Hepatocyte (in vitro differentiated cells): ENCODE data around the gene COBL. TPM values are rescaled to one million over a fixed set of nuclear protein-coding genes. Genes with fewer than 3 reads are reported as not detected.

ENCODE experiments used
- DNase-seq: peaks from one replicate; pipeline ENCODE4 v3.0.0-alpha.2; 2016; ENCODE audit warnings: low spot score
- H2AFZ ChIP-seq: fragments of 200-600 bp; sonication (generic); 2 replicates; pipeline ENCODE4 v1.6.0; 2016; ENCODE audit warnings: antibody characterized with exemption, mild to moderate bottlenecking
- H3K27ac ChIP-seq: fragments of 200-600 bp; sonication (generic); 2 replicates; pipeline ENCODE4 v1.5.1; 2016; ENCODE audit warnings: mild to moderate bottlenecking
- H3K27me3 ChIP-seq: fragments of 200-600 bp; sonication (generic); 2 replicates; pipeline ENCODE4 v1.6.1; 2016
- H3K36me3 ChIP-seq: fragments of 200-600 bp; sonication (generic); replicated peaks from 2 replicates; pipeline ENCODE4 v1.5.1; 2016; ENCODE audit warnings: low read depth; ENCODE audit not compliant: insufficient read depth
- H3K4me1 ChIP-seq: fragments of 200-600 bp; sonication (generic); 2 replicates; pipeline ENCODE4 v1.5.1; 2016; ENCODE audit warnings: mild to moderate bottlenecking, moderate library complexity; ENCODE audit not compliant: insufficient read depth
- H3K4me2 ChIP-seq: fragments of 200-600 bp; sonication (generic); 2 replicates; pipeline ENCODE4 v1.6.0; 2016
- H3K4me3 ChIP-seq: fragments of 200-600 bp; sonication (generic); 2 replicates; pipeline ENCODE4 v1.5.1; 2016; ENCODE audit warnings: mild to moderate bottlenecking
- H3K79me2 ChIP-seq: fragments of 200-600 bp; sonication (generic); 2 replicates; pipeline ENCODE4 v1.6.0; 2017; ENCODE audit warnings: mild to moderate bottlenecking
- H3K9me2 ChIP-seq: fragments of 200-600 bp; sonication (generic); replicated peaks from 2 replicates; pipeline ENCODE4 v1.6.0; 2017; ENCODE audit warnings: mild to moderate bottlenecking; ENCODE audit not compliant: insufficient read depth
- H3K9me3 ChIP-seq: fragments of 200-600 bp; sonication (generic); 2 replicates; pipeline ENCODE4 v1.5.1; 2016; ENCODE audit warnings: low read depth, mild to moderate bottlenecking
- H4K20me1 ChIP-seq: fragments of 200-600 bp; sonication (generic); 2 replicates; pipeline ENCODE4 v1.6.0; 2016; ENCODE audit warnings: mild to moderate bottlenecking; ENCODE audit not compliant: insufficient read depth, poor library complexity, severe bottlenecking
- EZH2 ChIP-seq: fragments of 200-600 bp; sonication (generic); IDR thresholded peaks from 2 replicates; pipeline ENCODE4 v1.6.1; 2016; ENCODE audit warnings: antibody characterized with exemption, mild to moderate bottlenecking, borderline replicate concordance
- EZH2phosphoT487 ChIP-seq: fragments of 200-600 bp; sonication (generic); IDR thresholded peaks from one replicate; pipeline ENCODE4 v1.6.1; 2018; ENCODE audit warnings: antibody characterized with exemption, mild to moderate bottlenecking, low read depth, moderate library complexity; ENCODE audit not compliant: unreplicated experiment, severe bottlenecking
- whole genome bisulfite sequencing: methylation state at CpG from one replicate; pipeline ENCODE4 v1.1.6; 2016; ENCODE audit warnings: low lambda C conversion rate; ENCODE audit errors: missing lambda C conversion rate; 5-methylcytosine and 5-hydroxymethylcytosine counted together
- polyA plus RNA-seq: library from polyadenylated mRNA; unstranded; fragments of >200 nt; fragmentation: Nextera tagmentation; extraction: Ambion mirVana; gene quantifications from 2 replicates; pipeline ENCODE4 v1.2.1, GENCODE V29; 2016
- total RNA-seq: library from RNA; depleted of rRNA; stranded (reverse); fragments of >200 nt; gene quantifications from 2 replicates; pipeline ENCODE4 v1.2.3, GENCODE V29; 2014
- TF ChIP-seq, protein P1 (sequence below): fragments of 200-600 bp; sonication (generic); IDR thresholded peaks from 2 replicates; pipeline ENCODE4 v1.5.1; 2016; ENCODE audit warnings: antibody characterized with exemption, mild to moderate bottlenecking; ENCODE audit not compliant: poor library complexity

The COBL gene
- total and polyA plus RNA-seq, 2 experiments from 2014 or later: 7.8 to 20.5 TPM

DNA sequence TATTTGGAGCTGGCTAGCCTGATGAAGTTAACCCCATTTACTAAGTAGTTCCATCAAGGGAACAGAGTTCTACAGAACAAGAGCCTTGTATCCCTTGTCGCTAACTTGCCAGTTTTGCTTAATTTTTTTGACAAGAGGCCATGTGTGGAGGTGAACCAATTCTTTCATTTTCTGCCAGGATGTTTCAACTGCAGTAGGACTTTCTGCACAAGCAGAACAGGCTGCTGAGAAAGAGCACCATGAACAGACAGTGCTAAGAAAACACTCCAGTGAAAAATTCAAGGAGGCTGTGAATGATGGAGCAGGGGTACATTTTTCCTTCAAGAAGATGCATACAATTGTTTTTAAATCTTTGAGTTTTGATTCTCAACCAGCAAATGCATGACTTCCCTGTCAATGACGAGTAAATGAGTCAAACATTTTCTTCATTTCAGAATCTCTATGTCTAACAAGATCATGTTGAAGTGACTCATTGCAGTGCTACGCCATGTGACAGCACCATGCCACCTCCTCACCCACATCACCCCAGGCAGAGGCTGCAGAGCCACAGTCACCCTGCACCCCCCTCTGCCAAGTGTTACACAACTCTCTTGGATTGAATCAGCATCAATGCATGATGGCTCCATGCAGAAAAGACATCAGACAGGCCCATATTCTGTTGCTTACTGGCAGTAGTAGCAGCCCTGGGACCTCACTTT lies 193.1 kb downstream of the COBL start:
- no peaks in the 10 kb centered on the region for H3K9me3 ChIP-seq
- H3K9me2 ChIP-seq: no peaks in the 10 kb centered on the region
- H3K27me3 ChIP-seq: no peaks in the 10 kb centered on the region
- H3K4me2 ChIP-seq: no peak overlapping the region
- 94% methylated on average over 3 of the region's 3 CpGs for WGBS
- no peak overlapping the region for H3K27ac ChIP-seq
- DNase-seq: no peak
- no peaks in the 10 kb centered on the region for H3K79me2 ChIP-seq
- TF ChIP-seq EZH2phosphoT487 (no peak), EZH2 (no peak)
- TF ChIP-seq, protein P1, sequence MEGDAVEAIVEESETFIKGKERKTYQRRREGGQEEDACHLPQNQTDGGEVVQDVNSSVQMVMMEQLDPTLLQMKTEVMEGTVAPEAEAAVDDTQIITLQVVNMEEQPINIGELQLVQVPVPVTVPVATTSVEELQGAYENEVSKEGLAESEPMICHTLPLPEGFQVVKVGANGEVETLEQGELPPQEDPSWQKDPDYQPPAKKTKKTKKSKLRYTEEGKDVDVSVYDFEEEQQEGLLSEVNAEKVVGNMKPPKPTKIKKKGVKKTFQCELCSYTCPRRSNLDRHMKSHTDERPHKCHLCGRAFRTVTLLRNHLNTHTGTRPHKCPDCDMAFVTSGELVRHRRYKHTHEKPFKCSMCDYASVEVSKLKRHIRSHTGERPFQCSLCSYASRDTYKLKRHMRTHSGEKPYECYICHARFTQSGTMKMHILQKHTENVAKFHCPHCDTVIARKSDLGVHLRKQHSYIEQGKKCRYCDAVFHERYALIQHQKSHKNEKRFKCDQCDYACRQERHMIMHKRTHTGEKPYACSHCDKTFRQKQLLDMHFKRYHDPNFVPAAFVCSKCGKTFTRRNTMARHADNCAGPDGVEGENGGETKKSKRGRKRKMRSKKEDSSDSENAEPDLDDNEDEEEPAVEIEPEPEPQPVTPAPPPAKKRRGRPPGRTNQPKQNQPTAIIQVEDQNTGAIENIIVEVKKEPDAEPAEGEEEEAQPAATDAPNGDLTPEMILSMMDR: no peak
- H3K36me3 ChIP-seq: no peaks in the 10 kb centered on the region
- no peak overlapping the region for H2AFZ ChIP-seq
- no peaks in the 10 kb centered on the region for H4K20me1 ChIP-seq
- H3K4me1 ChIP-seq: no peaks in the 10 kb centered on the region
- no peak overlapping the region for H3K4me3 ChIP-seq

DNA sequence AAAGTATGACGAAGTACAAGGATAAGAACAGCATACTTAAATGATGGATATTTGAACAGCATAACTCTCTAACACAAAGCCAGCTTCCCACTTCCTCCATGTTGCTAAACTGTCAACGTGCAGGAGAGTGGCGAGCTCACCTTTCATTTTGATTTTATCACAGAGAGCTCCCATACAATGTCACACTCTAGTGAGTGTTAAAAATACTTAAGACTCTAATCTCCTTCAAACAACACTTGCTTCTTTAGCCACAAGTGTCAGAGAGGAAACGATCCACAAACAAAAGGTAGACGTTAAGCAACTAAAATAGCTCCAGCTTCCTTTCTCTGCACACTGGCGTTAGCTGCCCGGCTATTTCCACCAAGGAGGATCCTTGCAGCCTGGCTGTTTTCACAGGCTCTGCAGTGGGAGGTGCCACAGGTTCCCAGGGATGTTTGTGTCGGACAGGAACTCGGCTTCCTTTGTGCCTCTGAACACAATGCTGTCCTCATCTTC lies 194.6 kb downstream of the COBL start:
- no peak overlapping the region for H3K4me3 ChIP-seq
- WGBS: 24% methylated on average over 9 of the region's 9 CpGs
- H3K79me2 ChIP-seq: no peaks in the 10 kb centered on the region
- H3K36me3 ChIP-seq: no peaks in the 10 kb centered on the region
- H3K9me2 ChIP-seq: no peaks in the 10 kb centered on the region
- H4K20me1 ChIP-seq: no peaks in the 10 kb centered on the region
- DNase-seq: no peak
- H3K27ac ChIP-seq: no peak overlapping the region
- no peaks in the 10 kb centered on the region for H3K4me1 ChIP-seq
- no peaks in the 10 kb centered on the region for H3K9me3 ChIP-seq
- TF ChIP-seq EZH2phosphoT487 (no peak), EZH2 (no peak)
- TF ChIP-seq, protein P1: no peak
- no peak overlapping the region for H2AFZ ChIP-seq
- H3K4me2 ChIP-seq: peak overlapping the region; percentile 39
- no peaks in the 10 kb centered on the region for H3K27me3 ChIP-seq

DNA sequence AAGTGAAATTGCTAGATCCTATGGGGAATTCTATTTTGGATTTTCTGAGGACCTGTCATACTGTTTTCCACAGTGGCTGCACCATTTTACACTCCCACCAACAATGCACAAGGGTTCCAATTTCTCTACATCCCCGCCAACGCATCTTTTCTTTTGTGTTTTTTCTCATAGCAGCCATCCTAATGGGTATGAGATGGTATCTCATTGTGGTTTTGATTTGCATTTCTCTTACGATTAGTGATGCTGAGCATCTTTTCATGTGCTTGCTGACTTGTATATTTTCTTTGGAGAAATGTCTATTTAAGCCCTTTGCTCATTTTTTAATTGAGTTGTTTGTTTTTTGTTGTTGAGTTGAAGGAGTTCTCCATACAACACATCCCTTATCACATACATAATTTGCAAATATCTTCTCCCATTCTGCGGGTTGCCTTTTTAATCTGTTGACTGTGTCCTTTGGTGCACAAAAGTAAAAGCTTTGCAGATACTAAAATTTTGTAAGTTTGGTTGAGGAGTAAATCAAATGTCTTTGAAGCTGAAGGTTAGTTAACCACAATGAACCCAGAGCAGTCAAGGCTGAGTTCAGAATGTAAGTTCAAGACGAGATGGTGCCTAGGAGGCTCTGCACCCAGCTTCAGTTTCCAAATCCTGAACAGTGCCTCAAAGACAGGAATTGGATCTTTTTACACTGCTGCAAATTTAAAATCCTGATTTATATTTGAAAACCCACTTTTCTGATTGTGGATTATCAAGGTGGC lies 195.4 kb downstream of the COBL start:
- no peak overlapping the region for H2AFZ ChIP-seq
- no peaks in the 10 kb centered on the region for H3K27me3 ChIP-seq
- H3K4me3 ChIP-seq: no peak overlapping the region
- no peaks in the 10 kb centered on the region for H3K36me3 ChIP-seq
- no peaks in the 10 kb centered on the region for H3K79me2 ChIP-seq
- H3K27ac ChIP-seq: no peak overlapping the region
- no peaks in the 10 kb centered on the region for H3K4me1 ChIP-seq
- DNase-seq: no peak
- WGBS: 92% methylated on average over 5 of the region's 5 CpGs
- H3K9me3 ChIP-seq: no peaks in the 10 kb centered on the region
- no peaks in the 10 kb centered on the region for H4K20me1 ChIP-seq
- no peaks in the 10 kb centered on the region for H3K9me2 ChIP-seq
- TF ChIP-seq EZH2 (no peak), EZH2phosphoT487 (no peak)
- TF ChIP-seq, protein P1: no peak
- no peak overlapping the region for H3K4me2 ChIP-seq
